SU-DHL-6 (cell line): Measurements from ENCODE around the gene MAP3K4.

ENCODE experiments used
- H2AFZ ChIP-seq: fragments of 200-600 bp; sonication (generic); 2 replicates; pipeline ENCODE4 v1.6.1; 2014; ENCODE audit warnings: low read depth, mild to moderate bottlenecking, moderate library complexity, mixed read lengths, antibody characterized with exemption, low read length; ENCODE audit not compliant: severe bottlenecking
- H3F3A ChIP-seq: fragments of 200-600 bp; shearing (Covaris generic); 2 replicates; pipeline ENCODE4 v1.6.0; 2016; ENCODE audit warnings: antibody characterized with exemption, mild to moderate bottlenecking; ENCODE audit not compliant: insufficient read depth
- H3K27ac ChIP-seq: fragments of 200-600 bp; sonication (generic); 2 replicates; pipeline ENCODE4 v1.5.1; 2016; ENCODE audit warnings: low read depth, mild to moderate bottlenecking, low read length, moderate library complexity, mixed read lengths
- H3K27me3 ChIP-seq: fragments of 200-600 bp; sonication (generic), shearing (Covaris generic); 2 replicates; pipeline ENCODE4 v1.6.0; 2014; ENCODE audit warnings: mild to moderate bottlenecking, low read length
- H3K36me3 ChIP-seq: fragments of 200-600 bp; sonication (generic); 2 replicates; pipeline ENCODE4 v1.6.1; 2014; ENCODE audit warnings: mild to moderate bottlenecking, low read length, mixed read lengths
- H3K4me2 ChIP-seq: fragments of 300-600, 200-600 bp; shearing (Covaris generic), sonication (generic); 2 replicates; pipeline ENCODE4 v1.6.0; 2014; ENCODE audit warnings: low read length, low read depth, mild to moderate bottlenecking; ENCODE audit not compliant: poor library complexity, severe bottlenecking
- H3K4me3 ChIP-seq: fragments of 200-600 bp; sonication (generic); 2 replicates; pipeline ENCODE4 v1.5.1; 2014; ENCODE audit warnings: antibody characterized with exemption, low read length, mild to moderate bottlenecking, mixed read lengths; ENCODE audit not compliant: insufficient read depth, poor library complexity, severe bottlenecking
- H3K79me2 ChIP-seq: fragments of 200-600 bp; sonication (generic); 2 replicates; pipeline ENCODE4 v1.6.1; 2014; ENCODE audit warnings: mild to moderate bottlenecking, low read length, moderate library complexity; ENCODE audit not compliant: insufficient read depth
- H3K9ac ChIP-seq: fragments of 200-600 bp; sonication (generic); 2 replicates; pipeline ENCODE4 v1.7.0; 2014; ENCODE audit warnings: mild to moderate bottlenecking, low read length
- H3K9me2 ChIP-seq: fragments of 200-600 bp; sonication (generic); replicated peaks from 2 replicates; pipeline ENCODE4 v1.6.1; 2014; ENCODE audit warnings: low read length; ENCODE audit not compliant: insufficient read depth
- H3K9me3 ChIP-seq: fragments of 200-600 bp; sonication (generic); 2 replicates; pipeline ENCODE4 v1.6.1; 2014; ENCODE audit warnings: low read length, mixed read lengths; ENCODE audit not compliant: insufficient read depth
- H4K20me1 ChIP-seq: fragments of 200-600 bp; sonication (generic); 2 replicates; pipeline ENCODE4 v1.6.1; 2014; ENCODE audit warnings: low read depth, mild to moderate bottlenecking, antibody characterized with exemption, low read length, moderate library complexity, mixed read lengths
- CTCF ChIP-seq: fragments of 200-600 bp; sonication (generic); IDR thresholded peaks from one replicate; pipeline ENCODE4 v1.5.1; 2017; ENCODE audit warnings: antibody characterized with exemption, mild to moderate bottlenecking, low read length, moderate library complexity; ENCODE audit not compliant: insufficient read depth, poor library complexity, severe bottlenecking
- EZH2phosphoT487 ChIP-seq: fragments of 200-600 bp; sonication (generic), shearing (Covaris generic); conservative IDR thresholded peaks from 2 replicates; pipeline ENCODE4 v1.6.1; 2018; ENCODE audit warnings: mild to moderate bottlenecking, antibody characterized with exemption, low read length, moderate library complexity, mixed read lengths

Gene MAP3K4

GRCh38 chr6:161066511-161066910 lies 74.9 kb downstream of the MAP3K4 start:
- Histone ChIP-seq H3K27me3 (no peaks in the 10 kb centered on the region), H3F3A (no peaks in the 10 kb centered on the region), H2AFZ (no peak overlapping the region), H4K20me1 (no peaks in the 10 kb centered on the region), H3K4me2 (no peak overlapping the region), H3K4me3 (no peak overlapping the region), H3K9me3 (no peaks in the 10 kb centered on the region), H3K9ac (no peak overlapping the region), H3K36me3 (no peaks in the 10 kb centered on the region; the same call in 1 of the 2 replicates), H3K9me2 (no peaks in the 10 kb centered on the region), H3K27ac (no peak overlapping the region), H3K79me2 (no peaks in the 10 kb centered on the region)
- no peak for TF ChIP-seq EZH2phosphoT487
- TF ChIP-seq CTCF, result no peak

- Histone ChIP-seq H3K36me3 (no peaks in the 10 kb centered on the region; the same call in 1 of the 2 replicates), H3F3A (no peaks in the 10 kb centered on the region), H3K9me2 (no peaks in the 10 kb centered on the region), H3K4me2 (no peak overlapping the region), H2AFZ (no peak overlapping the region), H3K27ac (no peak overlapping the region), H4K20me1 (no peaks in the 10 kb centered on the region), H3K27me3 (no peaks in the 10 kb centered on the region), H3K9ac (no peak overlapping the region), H3K79me2 (no peaks in the 10 kb centered on the region), H3K9me3 (no peaks in the 10 kb centered on the region), H3K4me3 (no peak overlapping the region)
- TF ChIP-seq CTCF (no peak), EZH2phosphoT487 (no peak)
Measured at GRCh38 chr6:161067749-161068148, 76.2 kb downstream of the MAP3K4 start.

- H3K79me2 ChIP-seq, result no peaks in the 10 kb centered on the region
- TF ChIP-seq CTCF (no peak), EZH2phosphoT487 (no peak)
Measured at GRCh38 chr6:161068321-161068741, 76.8 kb downstream of the MAP3K4 start.

More at GRCh38 chr6:161068321-161068741, 76.8 kb downstream of the MAP3K4 start:
- H3F3A ChIP-seq, result no peaks in the 10 kb centered on the region
- no peaks in the 10 kb centered on the region for H3K9me3 ChIP-seq
- no peaks in the 10 kb centered on the region; the same call in 1 of the 2 replicates for H4K20me1 ChIP-seq
- H3K4me3 ChIP-seq, result no peak overlapping the region
- H3K4me2 ChIP-seq, result no peak overlapping the region
- no peaks in the 10 kb centered on the region for H3K27me3 ChIP-seq
- H3K27ac ChIP-seq, result no peak overlapping the region
- H3K36me3 ChIP-seq, result no peaks in the 10 kb centered on the region; the same call in 1 of the 2 replicates
- H3K9ac ChIP-seq, result no peak overlapping the region
- H3K9me2 ChIP-seq, result no peaks in the 10 kb centered on the region
- no peak overlapping the region for H2AFZ ChIP-seq
